ENCODE data around the gene NFIA. TPM values are rescaled to one million over a fixed set of nuclear protein-coding genes. Genes with fewer than 3 reads are reported as not detected.
A peak's percentile ranks its signal among the peaks of the same experiment; 100 is the strongest.

Gene NFIA
- total and polyA plus RNA-seq, 9 of the 15 experiments (the other 6 are each of a cell fraction or from before 2014, with no cell fraction given) = 5.3 to 24.9 (median 9.8) TPM

DNA sequence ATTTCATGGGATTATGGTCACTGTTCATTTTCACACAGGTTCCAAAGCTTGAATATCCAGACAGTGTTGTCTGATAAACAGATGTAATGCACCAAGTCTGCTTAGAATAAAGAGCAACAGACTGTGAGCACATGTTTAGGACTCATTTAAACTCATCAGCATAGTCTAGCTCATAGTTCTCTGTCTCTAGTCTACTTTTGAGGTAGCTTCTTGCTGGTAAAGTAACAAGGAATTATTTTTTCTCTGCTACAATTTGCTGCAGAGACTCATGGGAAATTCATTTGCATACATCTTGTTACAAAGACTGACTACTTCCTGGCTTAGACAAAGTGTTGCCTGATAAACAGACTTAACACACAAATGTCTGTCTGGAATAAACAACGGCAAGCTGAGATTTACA, 187.2 kb downstream of the NFIA start (continued):
- TF ChIP-seq, protein P1, sequence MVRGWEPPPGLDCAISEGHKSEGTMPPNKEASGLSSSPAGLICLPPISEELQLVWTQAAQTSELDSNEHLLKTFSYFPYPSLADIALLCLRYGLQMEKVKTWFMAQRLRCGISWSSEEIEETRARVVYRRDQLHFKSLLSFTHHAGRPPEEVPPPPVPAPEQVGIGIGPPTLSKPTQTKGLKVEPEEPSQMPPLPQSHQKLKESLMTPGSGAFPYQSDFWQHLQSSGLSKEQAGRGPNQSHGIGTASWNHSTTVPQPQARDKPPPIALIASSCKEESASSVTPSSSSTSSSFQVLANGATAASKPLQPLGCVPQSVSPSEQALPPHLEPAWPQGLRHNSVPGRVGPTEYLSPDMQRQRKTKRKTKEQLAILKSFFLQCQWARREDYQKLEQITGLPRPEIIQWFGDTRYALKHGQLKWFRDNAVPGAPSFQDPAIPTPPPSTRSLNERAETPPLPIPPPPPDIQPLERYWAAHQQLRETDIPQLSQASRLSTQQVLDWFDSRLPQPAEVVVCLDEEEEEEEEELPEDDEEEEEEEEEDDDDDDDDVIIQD (CRISPR knock-in tag; IDR thresholded peaks at IDR 0.05) = no peak
- no peak for TF ChIP-seq ILK (tag; IDR thresholded peaks at IDR 0.05; ENCODE audit: borderline replicate concordance, low read depth)
- no peak for TF ChIP-seq SAP30 (IDR thresholded peaks at IDR 0.05; ENCODE audit: borderline replicate concordance, insufficient read depth, low read depth, low read length, poor library complexity, severe bottlenecking)

DNA sequence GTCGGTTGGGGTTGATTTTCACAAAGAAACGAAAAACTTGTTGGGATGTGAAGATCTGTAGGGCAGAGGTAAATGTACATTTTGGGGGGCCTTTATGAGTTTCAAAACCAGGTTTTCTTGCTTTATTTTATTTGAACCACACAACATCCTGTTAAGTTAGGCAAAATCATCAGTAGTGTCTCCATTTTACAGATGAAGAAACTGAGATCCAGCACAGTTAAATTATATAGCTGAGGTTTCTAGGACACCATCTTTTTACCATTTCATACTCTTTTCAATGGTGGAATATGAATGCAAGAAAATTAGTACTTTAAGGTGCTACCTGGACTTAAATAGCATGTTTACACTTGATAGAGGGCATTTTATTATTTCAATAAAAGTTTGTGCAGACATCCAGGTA, 187.7 kb downstream of the NFIA start:
- Histone ChIP-seq H4K20me1 (replicated peaks; ENCODE audit: control insufficient read depth, insufficient read depth, low read length) (no peaks in the 10 kb centered on the region), H3K9me3 (replicated peaks; ENCODE audit: control insufficient read depth, insufficient read depth, low read depth, low read length) (no peaks in the 10 kb centered on the region), H3K79me2 (ENCODE audit: control insufficient read depth, insufficient read depth, low read length) (peaks cover 65% of the 10 kb centered on the region), H3K36me3 (ENCODE audit: control insufficient read depth, insufficient read depth, low read length) (no peaks in the 10 kb centered on the region; the same call in 1 of the 3 replicates), H3K27ac (ENCODE audit: extremely low read depth, low read depth, low read length) (peak overlapping the region; percentile 75; the same call in 2 of the 3 replicates), H3K4me2 (ENCODE audit: insufficient read depth, low read length) (no peak overlapping the region), H3K4me3 (no peak overlapping the region), H3K4me1 (replicated peaks in 1 of 2; ENCODE audit: control insufficient read depth in 2 of 2, insufficient read depth in 2 of 2, low read length in 2 of 2) (peaks cover 3 to 38% of the 10 kb centered on the region in 2 experiments; a peak in 4 of 5 replicates), H2AFZ (ENCODE audit: low read depth, low read length) (no peak overlapping the region), H3K9ac (ENCODE audit: insufficient read depth in 1 of 2, low read depth in 2 of 2, low read length in 2 of 2) (no peak overlapping the region; a peak in 1 of 4 replicates), H3K27me3 (ENCODE audit: control insufficient read depth in 2 of 2, insufficient read depth in 2 of 2, low read length in 2 of 2) (no peaks in the 10 kb centered on the region), H3K9me1 (ENCODE audit: control insufficient read depth, insufficient read depth, low read length) (no peaks in the 10 kb centered on the region)
- DNase-seq (ENCODE audit: extremely low read depth in 1 of 4, low spot score in 3 of 4) = no peak
- no TSS peak for BruUV-seq (replicated peaks)
- in situ Hi-C loops (cut with MboI) = no loop called here
- WGBS (ENCODE audit: insufficient coverage, low coverage, missing lambda C conversion rate) = 82% methylated on average over 2 of the region's 2 CpGs
- POLR2A ChIA-PET = interaction anchor here (1.2 to 1.9 kb wide), 3 partner anchors 10 to 232 kb away, joined by 3 to 8 read pairs (median 7); no protein-coding TSS in a partner anchor
- TF ChIP-seq ADNP (tag; IDR thresholded peaks at IDR 0.05) = peak; percentile 72
- no peak for TF ChIP-seq HDAC8 (tag; IDR thresholded peaks at IDR 0.05)
- 0 out of 2 replicates have a peak, but pooled peaks have one; percentile 45 for TF ChIP-seq SMARCA5 (IDR thresholded peaks at IDR 0.05)
- TF ChIP-seq KDM1A (IDR thresholded peaks at IDR 0.05) = peak; percentile 58 to 78; a peak in 3 of 4 replicates
- peak; percentile 90 for TF ChIP-seq BCOR (IDR thresholded peaks at IDR 0.05)
- TF ChIP-seq, protein P2, sequence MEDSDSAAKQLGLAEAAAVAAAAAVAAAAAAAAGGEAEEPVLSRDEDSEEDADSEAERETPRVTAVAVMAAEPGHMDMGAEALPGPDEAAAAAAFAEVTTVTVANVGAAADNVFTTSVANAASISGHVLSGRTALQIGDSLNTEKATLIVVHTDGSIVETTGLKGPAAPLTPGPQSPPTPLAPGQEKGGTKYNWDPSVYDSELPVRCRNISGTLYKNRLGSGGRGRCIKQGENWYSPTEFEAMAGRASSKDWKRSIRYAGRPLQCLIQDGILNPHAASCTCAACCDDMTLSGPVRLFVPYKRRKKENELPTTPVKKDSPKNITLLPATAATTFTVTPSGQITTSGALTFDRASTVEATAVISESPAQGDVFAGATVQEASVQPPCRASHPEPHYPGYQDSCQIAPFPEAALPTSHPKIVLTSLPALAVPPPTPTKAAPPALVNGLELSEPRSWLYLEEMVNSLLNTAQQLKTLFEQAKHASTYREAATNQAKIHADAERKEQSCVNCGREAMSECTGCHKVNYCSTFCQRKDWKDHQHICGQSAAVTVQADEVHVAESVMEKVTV (CRISPR knock-in tag; IDR thresholded peaks at IDR 0.05) = no peak
- TF ChIP-seq HDAC2 (IDR thresholded peaks at IDR 0.05) = peak; percentile 60; the same call in 1 of the 2 replicates
- TF ChIP-seq RBM25 (IDR thresholded peaks at IDR 0.05; ENCODE audit: low read depth, low read length, severe bottlenecking) = peak; percentile 99
- TF ChIP-seq, protein P3, sequence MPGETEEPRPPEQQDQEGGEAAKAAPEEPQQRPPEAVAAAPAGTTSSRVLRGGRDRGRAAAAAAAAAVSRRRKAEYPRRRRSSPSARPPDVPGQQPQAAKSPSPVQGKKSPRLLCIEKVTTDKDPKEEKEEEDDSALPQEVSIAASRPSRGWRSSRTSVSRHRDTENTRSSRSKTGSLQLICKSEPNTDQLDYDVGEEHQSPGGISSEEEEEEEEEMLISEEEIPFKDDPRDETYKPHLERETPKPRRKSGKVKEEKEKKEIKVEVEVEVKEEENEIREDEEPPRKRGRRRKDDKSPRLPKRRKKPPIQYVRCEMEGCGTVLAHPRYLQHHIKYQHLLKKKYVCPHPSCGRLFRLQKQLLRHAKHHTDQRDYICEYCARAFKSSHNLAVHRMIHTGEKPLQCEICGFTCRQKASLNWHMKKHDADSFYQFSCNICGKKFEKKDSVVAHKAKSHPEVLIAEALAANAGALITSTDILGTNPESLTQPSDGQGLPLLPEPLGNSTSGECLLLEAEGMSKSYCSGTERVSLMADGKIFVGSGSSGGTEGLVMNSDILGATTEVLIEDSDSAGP (CRISPR knock-in tag; IDR thresholded peaks at IDR 0.05) = no peak
- intact Hi-C loops (cut with micrococcal nuclease) = loop anchor here (2.0 kb wide), 1 partner anchor 221 kb away; no protein-coding TSS in a partner anchor
- CTCF ChIA-PET (ENCODE audit: low intra/inter-chr PET ratio) = interaction anchor here (0.9 kb wide), 1 partner anchor 422 kb away, joined by 4 read pairs; no protein-coding TSS in a partner anchor
- ATAC-seq = no peak
- no peak for FAIRE-seq
